Lung microvascular endothelial cell (primary cell): Measurements from ENCODE around the gene GARIN5A. TPM values are rescaled to one million over a fixed set of nuclear protein-coding genes. Genes with fewer than 3 reads are reported as not detected.
"Not testable (repeated sequence)": the region's sequence is repeated elsewhere in the genome, so short reads cannot be mapped to it uniquely, and the experiment has no call there.

ENCODE experiments used
- DNase-seq, 2 donors: peaks; one replicate each; pipeline versions ENCODE4 v3.0.0 to v3.0.0-alpha.2; 2010; ENCODE audit warnings: low read depth in 2 of 2
- total RNA-seq: library from RNA; depleted of rRNA; stranded (reverse); fragments of >200 nt; gene quantifications from 2 replicates; pipeline ENCODE4 v1.2.1, GENCODE V29; 2014

Gene GARIN5A
- total RNA-seq, 1 donor from 2014 or later, result 0.20 TPM

- no peak for DNase-seq
These were observed 11.6 kb downstream of the GARIN5A start for GRCh38 chr19:50465000-50465399.

- DNase-seq, result no peak
These were observed 12.3 kb downstream of the GARIN5A start for GRCh38 chr19:50464348-50464747.

- DNase-seq, result no peak
These were observed 13.7 kb downstream of the GARIN5A start for GRCh38 chr19:50462970-50463369.

GRCh38 chr19:50461066-50461875, 15.4 kb downstream of the GARIN5A start:
- peak; percentile 68 to 83 for DNase-seq

GRCh38 chr19:50460161-50460765, 16.4 kb downstream of the GARIN5A start:
- peak in 1 of 2 donors; percentile 30 for DNase-seq

- no peak for DNase-seq
These were observed 17.0 kb downstream of the GARIN5A start for GRCh38 chr19:50459638-50460037.

GRCh38 chr19:50459067-50459456, 17.6 kb downstream of the GARIN5A start:
- DNase-seq, result no peak

GRCh38 chr19:50458396-50459066, 18.1 kb downstream of the GARIN5A start:
- no peak for DNase-seq

GRCh38 chr19:50457300-50457699, 19.3 kb downstream of the GARIN5A start:
- no peak for DNase-seq

GRCh38 chr19:50455992-50456391, 20.7 kb downstream of the GARIN5A start:
- DNase-seq, result no peak

GRCh38 chr19:50453243-50453642, 23.4 kb downstream of the GARIN5A start:
- DNase-seq, result no peak

GRCh38 chr19:50451223-50451534, 25.5 kb downstream of the GARIN5A start:
- no peak for DNase-seq

- no peak for DNase-seq
These were observed 26.1 kb downstream of the GARIN5A start for GRCh38 chr19:50450369-50451222.

- DNase-seq, result no peak
These were observed 27.3 kb downstream of the GARIN5A start for GRCh38 chr19:50449236-50449899.

- no peak for DNase-seq
These were observed 28.9 kb downstream of the GARIN5A start for GRCh38 chr19:50447750-50448149.

- DNase-seq, result no peak
These were observed 29.6 kb downstream of the GARIN5A start for GRCh38 chr19:50447053-50447452.

GRCh38 chr19:50444059-50444458, 32.6 kb downstream of the GARIN5A start:
- no peak for DNase-seq

GRCh38 chr19:50439130-50439529, 37.5 kb downstream of the GARIN5A start:
- not testable (repeated sequence) for DNase-seq

- no peak for DNase-seq
These were observed 38.7 kb downstream of the GARIN5A start for GRCh38 chr19:50437862-50438449.

GRCh38 chr19:50435627-50436026, 41.0 kb downstream of the GARIN5A start:
- DNase-seq, result no peak

GRCh38 chr19:50435221-50435620, 41.4 kb downstream of the GARIN5A start:
- DNase-seq, result no peak
